HPDE6-E6E7 (cell line): ENCODE results near the gene HOXD8.

Experiments
- DNase-seq: peaks from one replicate; pipeline ENCODE4 v3.0.0; 2011; ENCODE audit warnings: missing footprints; ENCODE audit errors: extremely low spot score

The HOXD8 gene

DNA sequence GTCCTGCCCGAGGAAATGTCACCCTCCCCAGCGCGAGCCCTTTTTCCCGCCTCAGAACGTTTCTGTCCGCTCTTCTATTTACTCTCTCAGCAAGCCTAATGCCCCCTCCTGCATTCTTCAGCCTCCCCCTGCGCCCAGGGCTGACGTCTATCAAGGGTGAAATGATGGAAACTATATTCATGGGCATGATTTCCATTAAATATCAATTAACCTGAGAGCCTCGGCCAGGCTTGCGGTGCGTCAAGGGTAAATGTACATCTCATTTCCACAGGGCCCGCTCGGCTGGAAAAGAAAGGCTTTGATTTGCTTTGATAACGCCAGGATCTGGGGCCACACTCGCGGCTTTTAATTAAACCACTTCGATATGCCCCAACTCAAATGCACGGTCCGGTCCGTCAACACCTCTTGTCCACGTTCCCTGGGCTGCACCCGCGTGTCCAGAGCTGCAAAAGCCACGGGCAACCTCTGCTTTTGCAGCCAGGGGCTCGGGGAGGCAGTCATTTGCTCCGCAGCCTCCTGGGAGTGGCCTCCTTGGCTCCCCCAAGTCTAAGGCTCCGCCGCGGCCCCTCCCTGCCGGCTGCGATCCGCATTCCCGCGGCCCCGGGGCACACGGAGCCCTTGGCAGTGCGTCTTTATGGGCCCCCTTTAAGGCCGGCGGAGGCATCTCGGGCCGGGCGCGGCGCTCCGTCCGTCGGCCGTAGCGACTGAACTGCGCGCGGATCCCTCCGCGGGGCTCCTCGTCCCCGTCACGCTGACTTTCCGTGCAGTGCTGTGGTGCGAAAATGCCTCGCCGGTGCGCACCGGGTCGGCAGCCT, at the start of gene HOXD8:
HOXD8 (plus strand) TSS at position 724 of the 815 bp plus-strand sequence. CDS start 662 bp downstream, outside the sequence.
- no peak for DNase-seq

DNA sequence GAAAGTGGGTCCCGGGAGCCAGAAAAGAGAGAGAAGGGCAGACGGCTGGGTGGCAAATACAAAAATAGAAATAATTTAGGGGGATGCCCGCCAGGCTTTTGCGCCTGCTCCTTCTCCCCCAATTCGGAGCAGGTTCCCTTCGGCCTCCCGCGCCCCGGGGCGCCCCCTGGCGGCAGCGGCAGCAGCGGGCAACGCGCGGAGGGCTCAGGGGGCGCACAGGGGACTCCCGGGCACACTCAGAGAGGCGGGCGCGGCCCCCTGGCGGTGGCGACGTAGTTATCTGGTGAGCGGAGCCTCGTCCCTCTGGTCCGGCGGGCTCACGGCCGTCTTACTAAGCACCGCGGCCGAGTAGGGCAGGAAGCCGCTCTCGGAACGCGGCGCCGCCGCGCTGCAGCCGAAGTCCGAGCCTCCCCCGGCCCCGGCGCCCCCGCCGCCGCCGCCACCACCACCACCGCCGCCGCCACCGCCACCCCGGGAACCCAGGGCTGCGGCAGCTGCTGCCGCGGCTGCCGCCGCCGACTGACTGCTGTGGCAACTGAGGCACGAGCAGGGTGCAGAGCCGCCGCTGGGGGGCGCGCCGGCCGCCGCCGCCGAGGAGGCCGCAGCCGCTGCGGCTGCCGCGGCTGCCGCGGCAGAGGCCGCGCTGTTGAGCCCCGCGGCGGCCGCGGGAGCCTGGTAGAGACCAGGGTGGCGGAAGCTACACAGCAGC, 49.5 kb upstream of the HOXD8 start:
- DNase-seq, result no peak

DNA sequence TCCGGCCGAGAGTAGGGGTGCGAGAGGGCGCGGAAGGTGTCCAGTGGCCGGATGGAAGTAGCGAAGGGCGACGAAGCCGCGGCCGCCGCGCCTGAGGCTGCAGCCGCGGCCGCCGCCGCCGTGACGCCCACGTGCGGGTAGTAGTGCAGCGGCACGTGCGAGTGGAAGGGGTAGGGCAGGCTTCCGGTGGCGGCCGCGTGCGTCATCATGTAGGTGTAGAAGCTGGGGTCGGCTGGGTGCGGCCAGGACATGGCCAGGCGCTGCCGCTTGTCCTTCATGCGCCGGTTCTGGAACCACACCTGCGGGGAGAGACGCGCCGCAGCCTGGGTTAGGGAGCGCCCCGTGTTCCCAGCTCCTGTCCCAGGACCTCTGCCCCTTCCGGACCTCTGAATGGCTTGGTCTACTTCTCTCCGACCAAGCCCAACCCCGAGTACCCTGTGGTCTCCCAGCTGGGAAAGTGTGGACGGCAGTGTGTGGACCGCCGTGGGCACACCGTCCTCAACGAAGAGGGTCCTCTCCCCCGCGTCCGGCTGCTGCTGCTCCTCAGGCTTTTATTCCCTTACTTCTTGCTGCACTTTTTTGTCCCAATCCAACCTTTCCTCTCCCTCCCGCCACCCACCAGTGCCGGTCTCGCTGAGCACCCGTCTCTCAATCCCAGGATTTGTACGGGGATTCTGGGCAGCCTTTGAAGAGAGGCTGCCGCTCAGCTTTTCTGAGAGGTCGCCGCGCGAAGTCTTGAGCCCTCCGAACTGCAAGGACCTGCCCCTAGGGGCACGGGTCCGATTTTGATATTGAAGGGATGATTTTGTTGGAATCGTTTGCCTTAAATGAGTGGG, 48.7 kb upstream of the HOXD8 start:
- DNase-seq, result no peak

- no peak for DNase-seq
Measured at GRCh38 chr2:176081376-176081836, 48.1 kb upstream of the HOXD8 start.

GRCh38 chr2:176081837-176082524, 47.5 kb upstream of the HOXD8 start:
- no peak for DNase-seq

GRCh38 chr2:176082525-176082823, 47.0 kb upstream of the HOXD8 start:
- no peak for DNase-seq

DNA sequence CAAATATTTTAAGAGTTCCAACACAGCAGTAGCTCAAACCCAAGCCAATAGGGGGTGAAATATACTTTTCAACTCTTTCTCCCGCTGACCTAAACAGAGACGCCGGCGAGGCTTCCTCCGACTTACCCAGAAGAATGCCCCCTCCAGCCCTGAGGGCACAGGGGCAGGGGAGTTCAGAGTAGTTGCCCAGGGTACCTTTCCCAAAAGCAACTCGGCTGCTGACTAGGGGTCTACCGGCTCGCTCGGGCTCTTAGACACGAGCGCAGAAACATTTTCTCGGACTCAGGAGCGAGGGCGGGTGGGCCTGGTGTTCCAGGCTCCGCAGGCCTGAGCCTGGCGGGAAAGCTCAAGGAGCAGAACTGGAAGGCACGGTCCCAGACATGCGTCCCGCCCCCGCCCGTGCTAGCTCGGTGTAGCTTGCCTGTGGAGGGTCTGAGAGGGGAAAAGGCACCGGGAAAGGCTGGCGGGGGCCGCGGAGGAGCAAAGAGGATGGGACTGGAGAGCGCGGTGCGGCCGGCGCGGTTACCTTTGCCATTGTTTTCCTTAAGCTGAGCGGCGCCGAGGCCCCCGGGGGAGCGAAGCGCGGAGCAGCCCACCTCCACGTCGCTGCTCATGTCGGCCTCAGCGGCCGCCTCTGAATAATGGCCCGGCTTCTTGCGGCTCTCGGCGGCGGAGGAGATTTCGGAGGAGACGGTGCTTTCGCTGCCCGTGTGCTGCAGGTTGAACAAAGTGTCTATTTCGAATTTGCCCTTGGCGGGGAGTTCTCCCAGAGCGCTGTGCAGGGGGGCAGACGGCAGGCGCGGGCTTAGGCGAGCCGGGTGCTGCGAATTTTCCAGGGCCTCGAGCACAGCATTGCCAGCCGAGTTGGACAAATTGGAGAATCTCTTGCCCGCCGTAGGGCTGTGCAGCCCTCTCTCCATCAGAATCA, 46.4 kb upstream of the HOXD8 start:
- no peak for DNase-seq

DNA sequence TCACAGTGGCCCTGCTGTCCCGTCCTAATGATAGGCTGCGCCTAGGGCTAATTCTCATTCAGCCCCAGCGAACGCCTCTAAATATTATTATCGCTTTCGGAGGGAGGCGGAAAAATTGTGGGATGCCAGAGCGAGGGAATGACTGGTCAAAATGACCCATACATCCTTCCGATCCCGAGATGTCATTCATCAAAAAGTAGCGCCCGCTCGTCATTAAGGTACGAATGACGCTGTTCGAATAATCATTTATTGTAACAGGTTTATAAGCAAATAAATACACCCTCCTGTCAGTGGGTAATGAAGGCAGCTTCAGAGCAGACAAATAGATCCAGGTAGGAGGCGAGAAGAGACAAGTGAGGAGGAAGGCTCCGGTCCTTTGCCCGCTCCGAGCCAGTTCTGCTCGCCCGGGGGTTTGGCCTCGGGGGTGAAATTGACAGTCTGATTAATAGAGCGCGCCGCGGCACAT, 45.7 kb upstream of the HOXD8 start, which contains the start of gene EVX2:
EVX2 (minus strand) TSS at position 167 of the 466 bp plus-strand sequence. CDS start 186 bp downstream, outside the sequence.
- no peak for DNase-seq

- no peak for DNase-seq
Measured at GRCh38 chr2:176084611-176085119, 44.8 kb upstream of the HOXD8 start.

- DNase-seq, result no peak
Measured at GRCh38 chr2:176085120-176085788, 44.3 kb upstream of the HOXD8 start.

DNA sequence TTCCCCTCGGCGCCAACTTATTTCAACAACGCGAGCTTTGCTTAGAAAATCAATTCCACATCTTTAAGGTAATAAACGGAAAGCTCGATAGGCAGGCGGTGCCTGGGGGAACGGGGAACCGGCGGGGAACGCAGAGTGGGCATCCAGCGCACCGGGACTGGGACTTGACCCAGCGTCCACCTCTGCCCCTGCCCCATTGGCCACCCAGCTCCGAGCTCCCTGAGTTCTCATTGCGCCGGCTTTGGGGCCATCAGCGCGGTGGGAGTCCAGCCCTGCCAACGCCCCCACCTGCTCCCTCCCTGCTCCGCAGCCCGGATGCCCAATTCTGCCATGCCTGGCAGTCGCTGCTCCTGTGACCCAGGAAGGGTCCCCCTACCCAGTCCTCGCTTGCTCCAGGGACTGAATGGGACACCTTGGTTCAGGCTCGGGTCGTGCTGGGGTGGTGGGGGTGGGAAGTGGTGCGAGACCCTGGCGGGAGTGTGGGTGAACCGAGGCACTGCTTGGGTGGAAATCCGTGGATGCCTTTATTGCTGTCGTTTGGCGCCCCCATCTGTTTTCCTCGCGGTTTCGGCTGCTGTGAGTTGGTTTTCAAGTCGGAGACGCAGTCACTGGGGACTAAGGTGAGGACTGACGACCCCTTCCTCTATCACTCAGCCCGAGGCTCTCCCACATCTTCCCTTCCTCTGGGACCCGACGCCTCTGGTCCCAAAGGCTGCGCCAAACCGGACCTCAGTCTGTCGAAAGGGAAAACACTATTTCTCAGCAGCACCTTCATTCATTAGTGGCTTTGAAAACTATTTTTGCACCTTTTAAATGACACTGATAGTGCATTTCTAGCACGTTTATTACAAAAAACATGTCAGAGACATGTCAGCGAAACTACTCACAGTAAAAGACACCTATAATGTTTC, 43.4 kb upstream of the HOXD8 start:
- no peak for DNase-seq

DNA sequence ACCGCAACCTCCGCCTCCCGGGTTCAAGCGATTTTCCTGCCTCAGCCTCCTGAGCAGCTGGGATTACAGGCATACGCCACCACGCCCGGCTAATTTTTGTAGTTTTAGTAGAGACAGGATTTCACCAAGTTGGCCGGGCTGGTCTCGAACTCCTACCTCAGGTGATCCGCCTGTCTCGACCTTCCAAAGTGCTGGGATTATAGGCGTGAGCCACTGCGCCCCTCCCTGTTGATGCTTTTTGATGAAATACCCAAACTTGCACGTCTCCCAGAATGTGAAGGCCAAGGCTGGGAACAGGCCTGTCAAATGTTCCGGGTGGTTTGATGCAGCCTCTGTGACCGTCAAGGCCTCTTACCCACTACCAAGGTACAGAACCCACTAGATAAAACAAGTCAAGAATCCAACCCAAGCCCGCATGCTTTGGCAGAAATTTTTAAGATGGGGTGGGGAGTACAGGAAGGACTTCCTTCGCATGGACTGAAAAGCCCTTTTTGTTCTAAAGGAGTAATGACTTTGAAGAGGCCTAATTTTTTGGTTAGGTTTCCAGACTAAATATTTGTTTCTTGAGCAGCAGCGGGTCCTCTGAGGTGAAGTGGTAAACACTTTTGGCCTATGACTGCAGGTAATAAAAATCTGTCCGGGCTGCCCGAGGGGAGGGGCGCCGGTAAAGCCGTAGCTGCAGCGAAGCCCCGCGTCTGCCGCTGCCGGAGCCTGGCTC, 42.0 kb upstream of the HOXD8 start:
- DNase-seq, result no peak

DNA sequence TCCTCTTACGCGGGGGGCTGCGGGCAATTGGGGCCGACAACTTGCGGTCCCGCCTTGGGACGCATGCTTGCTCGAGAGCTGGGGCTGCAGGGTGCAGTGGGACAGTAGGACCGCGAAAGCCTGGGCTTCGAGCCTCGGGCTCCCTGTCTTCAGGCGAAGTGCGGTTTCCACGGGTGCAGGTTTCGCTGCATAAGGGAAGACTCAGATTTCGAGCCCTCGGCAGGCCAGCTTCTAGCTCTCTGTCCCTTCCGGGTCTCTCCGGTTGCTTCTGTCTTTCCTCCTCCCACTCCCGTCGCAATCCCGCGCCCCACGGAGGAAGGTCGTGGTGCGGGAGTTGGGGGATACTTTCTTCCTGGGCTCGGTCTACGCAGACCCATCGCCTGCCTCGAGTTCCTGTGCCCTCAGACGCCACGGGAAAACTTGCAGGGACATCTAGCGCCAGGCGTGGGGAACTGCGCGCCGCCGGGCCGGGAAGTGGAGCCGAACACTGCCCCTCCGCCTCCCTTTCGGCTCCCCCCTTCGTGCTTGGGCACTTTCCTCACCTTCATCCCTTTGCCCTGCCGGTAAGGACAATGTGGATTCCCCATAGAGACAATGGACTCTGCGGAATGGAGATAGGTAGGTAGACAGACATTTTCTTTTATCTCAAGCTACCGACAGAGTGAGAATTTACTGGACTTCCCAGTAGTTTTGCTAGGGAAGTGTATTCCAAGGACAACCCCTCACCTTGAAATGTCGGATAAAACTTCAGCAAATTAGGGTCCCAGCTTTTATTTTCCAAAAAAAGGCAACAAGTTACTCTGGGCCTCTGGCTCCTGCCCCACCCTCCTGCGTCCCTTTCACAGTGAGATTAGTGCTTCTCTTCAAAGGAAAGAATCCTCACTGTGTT, 41.2 kb upstream of the HOXD8 start:
- DNase-seq, result peak; percentile 28

DNA sequence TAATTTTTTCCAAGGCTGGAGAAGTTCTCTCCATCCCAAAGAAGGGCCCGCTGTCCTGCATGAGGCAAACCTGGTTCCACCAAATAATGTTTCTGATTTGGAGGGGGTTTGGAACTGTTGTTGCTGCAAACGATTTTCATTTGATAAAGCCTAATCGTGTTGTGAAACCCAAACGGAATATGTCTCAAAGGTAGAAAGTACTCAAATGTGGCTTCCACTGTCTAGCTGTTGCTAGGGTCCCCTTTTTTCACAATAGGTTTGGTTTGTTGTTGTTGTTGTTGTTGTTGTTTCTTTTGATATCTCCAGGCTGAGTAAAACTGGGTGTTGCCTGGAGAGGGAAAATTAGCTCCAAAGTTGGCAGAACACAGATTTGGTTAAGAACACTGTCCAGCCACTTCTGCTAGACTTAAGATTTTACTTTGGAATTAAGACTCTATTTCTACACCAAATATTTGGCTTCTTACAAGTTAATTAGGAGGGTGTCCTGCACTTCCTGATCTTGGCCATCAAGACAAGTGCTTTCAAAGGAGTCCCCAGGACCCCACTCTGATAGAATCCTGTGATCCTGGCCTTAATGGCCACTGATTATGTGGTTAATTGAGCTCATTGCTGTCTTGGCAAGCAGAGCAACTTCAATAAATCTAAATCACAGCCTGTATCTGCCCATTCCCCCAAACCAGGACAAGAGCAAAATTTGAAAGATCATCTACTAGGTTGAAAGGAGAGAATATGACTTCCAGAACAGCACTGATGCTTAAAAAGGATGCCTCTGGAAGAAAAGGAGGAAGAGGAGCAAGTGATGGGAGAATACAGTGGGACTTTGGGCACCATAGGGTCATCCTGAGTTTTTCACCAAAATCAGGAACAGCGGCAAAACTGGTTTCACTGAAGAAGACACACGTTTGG, 40.3 kb upstream of the HOXD8 start:
- no peak for DNase-seq

GRCh38 chr2:176089843-176090395, 39.6 kb upstream of the HOXD8 start:
- no peak for DNase-seq
